Gastroesophageal sphincter (tissue), 4 donors: ENCODE measurements around the gene VPS13C. TPM values are rescaled to one million over a fixed set of nuclear protein-coding genes. Genes with fewer than 3 reads are reported as not detected.

Source experiments
- ATAC-seq: fragments of 150-250 bp; one replicate; pipeline ENCODE4 v1.9.1; 2016; ENCODE audit warnings: mild to moderate bottlenecking, moderate library complexity
- H3K27ac ChIP-seq, 4 donors: fragments of 200-600 bp; sonication (generic) in 3 of 4; 1 replicate in 3 of 4; 2 replicates in 1 of 4; pipeline ENCODE4 v1.5.1; 2016 to 2019
- H3K27me3 ChIP-seq: fragments of 200-600 bp; sonication (generic); one replicate; pipeline ENCODE4 v1.5.1; 2019
- H3K36me3 ChIP-seq, 2 donors: fragments of 200-600 bp; sonication (generic); one replicate each; pipeline ENCODE4 v1.5.1; 2019; ENCODE audit warnings: control low read depth in 1 of 2
- H3K4me1 ChIP-seq, 3 donors: fragments of 200-600 bp; sonication (generic); 1 replicate in 2 of 3; 2 replicates in 1 of 3; pipeline ENCODE4 v1.5.1; 2016 to 2019; ENCODE audit warnings: control low read depth in 2 of 3
- H3K4me3 ChIP-seq, 2 donors: fragments of 200-600 bp; sonication (generic); one replicate each; pipeline ENCODE4 v1.5.1; 2019; ENCODE audit warnings: mild to moderate bottlenecking in 1 of 2, moderate library complexity in 1 of 2
- H3K9me3 ChIP-seq, 3 donors: fragments of 200-600 bp; sonication (generic); one replicate each; pipeline ENCODE4 v1.5.1; 2017 to 2019; ENCODE audit warnings: control low read depth in 2 of 3
- EP300 ChIP-seq: sonication (generic); formaldehyde crosslinking; IDR thresholded peaks from one replicate; pipeline ENCODE4 v1.6.1; 2017; ENCODE audit warnings: antibody characterized with exemption, mild to moderate bottlenecking
- POLR2A ChIP-seq, 2 donors: fragments of 450-650 bp; IDR thresholded peaks; one replicate each; pipeline ENCODE4 v1.6.1; 2017; ENCODE audit warnings: antibody characterized with exemption in 2 of 2, mild to moderate bottlenecking in 2 of 2, moderate library complexity in 1 of 2
- POLR2AphosphoS5 ChIP-seq: sonication (generic); formaldehyde crosslinking; IDR thresholded peaks from one replicate; pipeline ENCODE4 v1.6.1; 2017; ENCODE audit warnings: antibody characterized with exemption
- WGBS, 2 donors: methylation state at CpG; one replicate each; pipeline ENCODE4 v1.1.5; 2018; ENCODE audit warnings: low coverage in 1 of 2; 5-methylcytosine and 5-hydroxymethylcytosine counted together
- total RNA-seq, 4 donors: library from RNA; depleted of rRNA; stranded (reverse); fragments of >200 nt; gene quantifications; one replicate each; pipeline ENCODE4 v1.1.0, GENCODE V29; 2016
- TF ChIP-seq, protein P1 (sequence below), 4 experiments: fragments of 200-600 bp in 2 of 4; fragments of 450-650 bp in 2 of 4; sonication (generic) in 1 of 4; IDR thresholded peaks; one replicate each; pipeline ENCODE4 v1.5.1; 2017 to 2019; ENCODE audit warnings: antibody characterized with exemption in 4 of 4, mild to moderate bottlenecking in 2 of 4, moderate library complexity in 2 of 4

VPS13C gene
- total RNA-seq, 4 donors from 2014 or later = 62.2 to 108 (median 83.4) TPM

DNA sequence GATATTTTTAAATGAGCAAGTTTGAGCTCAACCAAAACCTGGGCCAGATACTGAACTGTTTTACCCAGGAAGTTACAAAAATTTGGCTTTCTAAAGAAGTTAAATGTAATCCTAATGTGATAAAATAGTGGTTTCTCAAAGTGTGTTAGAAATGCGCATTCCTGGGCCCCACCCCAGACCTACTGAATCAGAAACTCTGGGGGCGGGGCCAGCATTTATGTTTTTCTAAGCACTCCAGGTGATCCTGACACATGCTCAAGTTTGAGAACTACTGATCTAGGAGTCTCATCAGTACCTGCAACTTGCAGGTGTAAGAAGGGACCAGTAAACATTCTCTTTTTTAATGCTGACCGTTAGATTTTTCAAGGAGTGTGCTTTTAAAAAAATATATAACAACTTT is 190.6 kb downstream of the VPS13C start:
- no peaks in the 10 kb centered on the region for H3K27me3 ChIP-seq
- peaks cover 0 to 77% of the 10 kb centered on the region in 2 donors for H3K36me3 ChIP-seq
- H3K9me3 ChIP-seq = no peaks in the 10 kb centered on the region
- H3K27ac ChIP-seq = no peak overlapping the region
- 89 to 100% methylated on average over 2 to 3 of the region's 3 CpGs for WGBS, 2 donors
- H3K4me3 ChIP-seq = no peak overlapping the region
- TF ChIP-seq EP300 (no peak), POLR2A (IDR thresholded peaks at IDR 0.05) (no peak), POLR2AphosphoS5 (no peak)
- TF ChIP-seq, protein P1, sequence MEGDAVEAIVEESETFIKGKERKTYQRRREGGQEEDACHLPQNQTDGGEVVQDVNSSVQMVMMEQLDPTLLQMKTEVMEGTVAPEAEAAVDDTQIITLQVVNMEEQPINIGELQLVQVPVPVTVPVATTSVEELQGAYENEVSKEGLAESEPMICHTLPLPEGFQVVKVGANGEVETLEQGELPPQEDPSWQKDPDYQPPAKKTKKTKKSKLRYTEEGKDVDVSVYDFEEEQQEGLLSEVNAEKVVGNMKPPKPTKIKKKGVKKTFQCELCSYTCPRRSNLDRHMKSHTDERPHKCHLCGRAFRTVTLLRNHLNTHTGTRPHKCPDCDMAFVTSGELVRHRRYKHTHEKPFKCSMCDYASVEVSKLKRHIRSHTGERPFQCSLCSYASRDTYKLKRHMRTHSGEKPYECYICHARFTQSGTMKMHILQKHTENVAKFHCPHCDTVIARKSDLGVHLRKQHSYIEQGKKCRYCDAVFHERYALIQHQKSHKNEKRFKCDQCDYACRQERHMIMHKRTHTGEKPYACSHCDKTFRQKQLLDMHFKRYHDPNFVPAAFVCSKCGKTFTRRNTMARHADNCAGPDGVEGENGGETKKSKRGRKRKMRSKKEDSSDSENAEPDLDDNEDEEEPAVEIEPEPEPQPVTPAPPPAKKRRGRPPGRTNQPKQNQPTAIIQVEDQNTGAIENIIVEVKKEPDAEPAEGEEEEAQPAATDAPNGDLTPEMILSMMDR (IDR thresholded peaks at IDR 0.05) = no peak
- H3K4me1 ChIP-seq = no peaks in the 10 kb centered on the region
- no peak for ATAC-seq

DNA sequence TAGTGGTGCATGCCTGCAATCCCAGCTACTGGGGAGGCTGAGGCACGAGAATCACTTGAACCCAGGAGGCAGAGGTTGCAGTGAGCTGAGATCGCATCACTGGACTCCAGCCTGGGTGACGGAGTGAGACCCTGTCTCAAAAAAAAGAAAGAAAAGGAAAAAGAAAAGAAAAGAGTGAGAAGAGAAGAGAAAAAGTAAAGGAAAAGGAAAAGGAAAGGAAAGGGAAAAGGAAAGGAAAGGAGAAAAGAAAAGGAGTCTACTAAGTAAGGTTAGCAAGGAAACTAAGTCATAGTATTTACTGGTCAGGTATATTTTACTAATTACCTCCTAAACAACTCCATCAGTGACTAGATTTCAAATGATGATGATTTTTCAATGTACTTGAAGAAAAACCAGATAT is 198.3 kb downstream of the VPS13C start:
- TF ChIP-seq EP300 (no peak), POLR2A (IDR thresholded peaks at IDR 0.05) (no peak), POLR2AphosphoS5 (no peak)
- TF ChIP-seq, protein P1 (IDR thresholded peaks at IDR 0.05) = no peak
- peaks cover 0 to 52% of the 10 kb centered on the region in 2 donors for H3K36me3 ChIP-seq
- H3K27me3 ChIP-seq = no peaks in the 10 kb centered on the region
- 83% methylated on average over 2 of the region's 3 CpGs; no CpG with 5 or more reads in 1 of the 2 donors for WGBS, 2 donors
- ATAC-seq = no peak
- no peaks in the 10 kb centered on the region for H3K9me3 ChIP-seq
- no peaks in the 10 kb centered on the region for H3K4me1 ChIP-seq
- H3K27ac ChIP-seq = no peak overlapping the region
- no peak overlapping the region for H3K4me3 ChIP-seq

DNA sequence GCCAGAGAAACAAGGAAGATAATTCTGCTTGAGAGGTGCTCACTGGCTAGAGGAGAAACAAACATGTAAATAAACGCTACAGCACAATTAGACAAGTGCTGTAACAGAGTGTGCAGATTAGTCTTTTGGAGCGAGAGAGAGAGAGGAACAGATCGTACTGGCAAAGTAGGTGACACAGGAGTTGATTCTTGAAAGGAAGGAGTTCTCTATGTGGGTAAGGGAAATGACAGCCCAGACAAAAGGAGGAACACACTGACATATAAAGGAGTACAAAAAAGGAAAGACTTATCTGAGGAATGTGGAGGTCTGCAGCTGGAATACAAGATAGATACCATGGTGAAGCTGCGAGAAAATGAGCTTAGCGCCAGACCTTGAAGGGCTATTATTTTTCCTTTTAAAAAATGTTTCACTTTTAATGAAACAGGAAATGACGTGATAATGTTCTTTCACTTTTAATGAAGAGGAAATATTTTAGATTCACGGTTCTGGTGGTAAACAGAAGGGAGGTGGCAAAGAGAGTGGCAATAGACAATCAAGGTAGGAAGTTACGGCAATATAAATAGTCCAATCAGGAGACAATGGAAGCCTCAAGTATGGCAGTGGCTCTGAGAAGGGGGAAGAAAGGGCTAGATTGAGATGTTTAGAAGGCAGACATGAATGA is 202.9 kb downstream of the VPS13C start:
- TF ChIP-seq, protein P1 (IDR thresholded peaks at IDR 0.05) = no peak
- TF ChIP-seq POLR2AphosphoS5 (no peak), POLR2A (IDR thresholded peaks at IDR 0.05) (no peak), EP300 (no peak)
- 75 to 76% methylated on average over 7 to 8 of the region's 8 CpGs for WGBS, 2 donors
- Histone ChIP-seq H3K9me3 (no peaks in the 10 kb centered on the region), H3K4me1 (no peaks in the 10 kb centered on the region), H3K4me3 (no peak overlapping the region), H3K27me3 (no peaks in the 10 kb centered on the region), H3K36me3 (peaks cover 0 to 65% of the 10 kb centered on the region in 2 donors), H3K27ac (no peak overlapping the region)
- no peak for ATAC-seq

DNA sequence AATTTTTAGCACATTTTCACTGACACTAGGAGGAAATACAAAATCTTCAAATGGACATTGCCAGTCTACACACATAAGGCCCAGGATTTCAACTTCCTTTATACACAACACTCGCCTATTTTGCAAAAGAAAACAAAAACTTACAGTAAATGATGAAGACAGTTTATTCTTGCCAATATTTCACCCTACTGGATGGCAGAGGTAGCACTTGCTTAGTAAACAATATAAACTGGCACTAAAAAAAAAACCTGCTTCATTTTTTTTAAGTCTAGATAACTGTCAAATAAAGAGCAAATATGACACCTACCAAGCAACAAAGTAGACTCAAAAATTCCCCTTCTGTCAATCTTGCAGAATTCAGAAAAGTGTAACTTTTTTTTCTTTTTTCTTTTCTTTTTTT is 204.0 kb downstream of the VPS13C start:
- H3K9me3 ChIP-seq = no peaks in the 10 kb centered on the region
- no peak for TF ChIP-seq EP300
- no peak for TF ChIP-seq POLR2A (IDR thresholded peaks at IDR 0.05)
- no peak for TF ChIP-seq POLR2AphosphoS5
- TF ChIP-seq, protein P1 (IDR thresholded peaks at IDR 0.05) = no peak
- no peaks in the 10 kb centered on the region for H3K27me3 ChIP-seq
- WGBS, 2 donors = 80 to 89% methylated on average over 1 of the region's 1 CpG
- no peak for ATAC-seq
- H3K4me1 ChIP-seq = no peaks in the 10 kb centered on the region
- H3K27ac ChIP-seq = no peak overlapping the region
- H3K4me3 ChIP-seq = no peak overlapping the region
- H3K36me3 ChIP-seq = peaks cover 0 to 69% of the 10 kb centered on the region in 2 donors

DNA sequence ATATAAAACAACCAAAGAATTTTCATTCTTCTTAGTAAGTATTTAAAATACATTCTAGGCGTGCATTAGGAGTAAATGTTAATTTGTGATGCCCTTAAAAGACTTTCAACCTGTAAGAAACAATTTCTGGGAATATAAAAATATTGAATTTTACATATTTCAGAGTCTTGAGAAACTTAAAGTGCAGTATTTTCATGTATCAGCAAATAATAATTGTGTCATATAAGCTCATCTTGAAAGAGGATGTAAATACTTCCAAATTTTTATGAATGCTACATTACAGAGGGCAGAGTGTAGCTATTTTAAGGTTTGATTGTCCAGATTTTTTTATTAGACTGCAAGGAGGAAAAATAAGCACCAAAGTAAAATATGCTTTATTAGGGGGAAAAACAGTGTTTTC is 207.1 kb downstream of the VPS13C start:
- no peak for ATAC-seq
- no peaks in the 10 kb centered on the region for H3K27me3 ChIP-seq
- H3K4me3 ChIP-seq = no peak overlapping the region
- WGBS, 2 donors = 83 to 90% methylated on average over 1 of the region's 1 CpG
- H3K36me3 ChIP-seq = peaks cover 0 to 59% of the 10 kb centered on the region in 2 donors
- H3K9me3 ChIP-seq = no peaks in the 10 kb centered on the region
- no peak for TF ChIP-seq EP300
- TF ChIP-seq, protein P1 (IDR thresholded peaks at IDR 0.05) = no peak
- TF ChIP-seq POLR2AphosphoS5 = no peak
- TF ChIP-seq POLR2A (IDR thresholded peaks at IDR 0.05) = no peak
- no peaks in the 10 kb centered on the region for H3K4me1 ChIP-seq
- H3K27ac ChIP-seq = no peak overlapping the region
